ENCODE measurements around the gene P2RY2.
"Not testable (repeated sequence)": the region's sequence is repeated elsewhere in the genome, so short reads cannot be mapped to it uniquely, and the experiment has no call there.

Gene P2RY2

DNA sequence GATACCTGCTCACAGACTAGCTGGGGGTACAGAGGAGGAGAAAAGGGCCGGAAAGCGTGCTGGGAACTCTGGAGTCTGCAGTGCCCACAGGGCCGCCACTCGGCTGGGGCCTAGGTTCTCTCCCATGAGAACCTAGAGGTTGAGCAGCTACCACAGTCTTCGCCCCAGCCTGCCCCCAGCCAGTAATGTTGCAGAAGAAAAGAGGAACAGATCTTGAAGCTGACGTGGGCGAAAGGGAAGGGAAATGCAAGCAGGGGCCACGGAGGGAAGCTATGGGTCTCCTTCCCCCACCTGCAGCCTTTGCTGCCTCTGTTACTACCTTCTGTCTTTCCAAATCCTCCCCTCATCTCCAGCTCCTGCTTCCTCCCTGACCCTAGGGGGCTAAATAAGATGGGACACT, 28.8 kb upstream of the P2RY2 start:
- DNase-seq: no peak

DNA sequence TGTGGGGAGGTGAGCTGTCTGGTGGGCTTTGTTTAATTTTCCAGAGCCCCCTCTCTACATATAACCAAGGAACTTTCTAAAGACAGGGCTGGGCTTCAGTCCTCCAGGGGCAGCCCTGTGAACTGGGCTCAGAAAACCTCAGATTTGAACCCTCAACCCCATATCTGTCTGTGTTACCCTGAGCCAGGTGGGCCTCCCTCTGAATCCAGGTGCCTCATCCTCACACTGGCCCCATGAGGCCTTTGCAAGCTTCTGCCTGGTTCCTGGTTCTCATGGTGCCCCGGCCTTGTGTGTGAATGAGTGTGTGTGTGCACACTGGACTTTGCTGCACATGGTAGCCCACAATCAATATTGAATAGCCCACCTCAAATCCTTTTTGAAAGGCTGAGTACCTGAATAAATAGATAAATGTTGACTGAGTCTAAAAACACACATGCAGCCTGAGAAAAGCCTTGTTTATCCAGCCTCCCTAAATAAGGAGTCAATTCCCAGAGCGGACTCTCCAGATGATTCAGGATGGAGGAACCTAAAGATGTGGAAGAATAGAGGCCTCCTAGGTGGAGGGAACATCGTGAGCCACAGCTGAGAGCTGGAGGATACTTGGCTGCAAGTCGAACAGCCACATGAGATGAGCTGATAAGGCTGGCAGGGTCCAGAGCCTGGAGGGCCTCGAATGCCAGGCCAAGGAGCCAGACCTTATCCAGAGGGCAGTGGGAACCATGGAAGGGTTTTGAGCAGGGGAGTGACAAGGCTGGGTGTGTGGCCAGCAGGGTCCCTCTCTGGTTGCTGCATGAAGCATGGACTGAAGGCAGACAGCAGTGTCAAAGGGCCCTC, 28.1 kb upstream of the P2RY2 start:
- no peak for DNase-seq

DNA sequence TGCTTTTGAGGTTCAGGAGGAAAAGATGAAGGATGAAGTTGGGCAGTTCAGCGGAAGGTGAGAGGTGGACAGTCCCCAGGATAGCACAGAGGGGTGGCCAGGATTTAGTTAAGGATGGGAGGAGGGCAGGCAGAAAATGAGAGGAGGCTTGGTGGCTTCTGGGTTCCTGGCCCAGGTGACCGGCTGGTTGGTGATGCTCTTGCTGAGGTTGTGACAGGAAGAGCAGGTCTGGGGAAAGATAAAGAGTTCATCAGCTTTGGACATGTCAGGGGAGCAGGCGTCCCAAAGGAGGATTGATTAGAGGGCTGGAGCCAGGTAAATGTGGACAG, 27.6 kb upstream of the P2RY2 start:
- no peak for DNase-seq

DNA sequence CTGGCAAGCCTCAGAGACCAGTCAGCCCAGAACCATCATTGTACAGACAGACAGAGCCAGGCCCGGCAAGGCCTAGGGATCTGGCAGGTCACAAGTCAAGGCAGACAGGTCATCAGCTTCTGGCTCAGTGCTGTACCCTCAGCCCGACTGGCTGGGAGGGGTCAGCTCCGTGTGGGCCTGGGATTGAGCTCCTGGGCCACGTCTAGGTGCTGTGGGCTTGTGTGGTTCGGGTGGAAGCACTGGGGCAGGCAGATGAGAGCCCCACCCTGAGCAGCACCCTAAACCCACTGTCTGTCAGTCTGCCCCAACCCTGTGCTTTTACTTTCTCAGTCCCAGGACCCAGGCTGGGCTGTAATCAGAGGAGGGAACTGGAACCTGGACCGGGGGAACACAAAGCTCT, 26.9 kb upstream of the P2RY2 start:
- DNase-seq: no peak

DNA sequence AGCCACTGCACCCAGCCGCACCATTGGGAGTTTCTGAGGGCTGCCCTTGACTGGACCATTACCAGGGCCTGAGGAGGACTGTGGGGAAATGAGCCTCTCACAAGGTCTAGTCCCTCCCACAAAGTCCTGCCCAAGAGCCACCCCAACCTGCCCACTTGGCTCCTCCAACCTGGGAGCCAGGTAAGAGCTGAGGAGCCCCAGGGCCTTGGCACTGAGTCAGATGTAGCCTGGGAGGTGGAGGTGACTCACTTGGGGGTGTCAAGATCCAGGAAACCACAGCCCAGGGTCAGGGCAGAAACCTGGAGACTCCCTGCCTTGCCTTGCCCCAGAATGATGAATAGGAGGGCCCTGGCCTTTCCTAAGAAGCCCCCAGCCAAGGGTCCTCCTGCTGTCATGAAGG, 25.8 kb upstream of the P2RY2 start:
- DNase-seq: no peak

DNA sequence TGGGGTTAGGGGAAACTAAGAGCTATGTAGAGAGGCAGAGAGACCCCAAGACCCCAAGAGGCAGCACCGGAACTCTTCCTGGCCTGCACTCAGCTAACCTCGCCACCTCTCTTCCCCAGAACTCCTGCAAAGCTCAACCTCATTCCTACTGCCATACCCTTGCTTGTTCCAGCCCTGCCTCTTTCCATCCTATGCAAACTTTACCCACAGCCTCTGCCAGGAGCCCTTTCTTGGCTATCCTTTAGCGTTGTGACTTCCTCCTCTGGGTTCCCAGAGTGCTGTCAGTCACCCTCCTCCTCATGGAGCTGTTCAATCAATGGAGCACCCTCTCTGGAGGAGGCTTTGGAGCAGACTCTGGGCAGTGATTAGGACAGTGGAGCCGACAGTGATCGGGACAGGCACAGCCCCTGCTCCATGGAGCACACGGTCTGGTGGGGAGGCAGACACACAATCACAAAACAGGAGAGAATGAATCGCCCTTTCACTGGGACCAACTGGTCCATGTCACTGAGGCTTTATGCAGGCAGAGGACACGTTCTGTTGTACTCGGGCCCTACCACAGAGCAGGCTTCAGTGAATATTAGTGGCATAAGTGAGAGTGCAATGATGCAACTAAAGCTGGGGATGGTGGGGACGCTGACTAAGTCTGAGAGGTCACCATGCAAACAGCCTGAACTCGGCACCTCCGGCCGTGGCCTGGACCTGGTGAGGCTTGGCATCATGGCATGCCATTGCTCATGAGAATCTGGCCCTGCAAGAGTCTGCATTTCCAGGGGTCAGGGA, 24.6 kb upstream of the P2RY2 start:
- DNase-seq: no peak

DNA sequence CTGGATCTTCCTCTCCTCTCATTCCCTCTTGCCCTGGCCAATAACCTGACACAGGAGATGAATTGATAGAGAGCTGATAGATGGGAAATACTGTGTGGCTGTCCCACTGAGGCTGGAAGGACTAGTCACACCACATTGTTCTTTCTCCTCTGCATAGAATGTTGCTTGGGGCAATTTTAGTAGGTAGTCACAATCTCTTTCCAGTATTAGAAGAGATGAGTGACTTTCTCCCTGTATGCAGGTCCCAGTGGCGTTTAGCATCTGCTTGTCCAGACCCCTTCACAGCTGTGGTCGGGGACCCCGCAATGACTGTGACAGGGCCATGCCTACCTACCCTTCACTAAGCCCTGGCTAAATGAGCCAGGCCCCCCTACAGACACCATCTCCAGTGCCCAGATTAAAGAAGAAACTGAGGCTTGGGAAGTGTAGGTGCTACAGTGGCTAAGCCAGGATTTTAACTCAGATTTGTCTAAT, 24.0 kb upstream of the P2RY2 start:
- no peak for DNase-seq

DNA sequence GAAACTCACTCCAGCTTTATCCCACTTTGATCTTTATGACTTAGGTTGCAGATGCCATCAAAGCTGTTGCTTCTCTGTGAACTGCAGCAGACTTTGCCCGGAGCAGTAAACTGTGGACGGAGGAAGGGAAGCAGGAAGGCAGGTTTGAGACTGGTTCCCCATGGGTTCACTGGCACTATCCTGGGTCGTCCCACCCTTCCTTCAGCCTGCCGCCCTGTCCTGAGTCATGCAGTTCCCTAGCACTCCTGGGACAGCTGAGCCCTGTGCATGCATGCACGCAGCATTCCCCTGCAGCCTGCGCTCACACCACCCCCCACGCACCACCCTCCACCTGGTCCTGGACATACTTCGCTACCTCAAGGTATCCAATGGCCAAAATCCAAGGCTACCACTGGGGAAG, 23.5 kb upstream of the P2RY2 start:
- DNase-seq: no peak

DNA sequence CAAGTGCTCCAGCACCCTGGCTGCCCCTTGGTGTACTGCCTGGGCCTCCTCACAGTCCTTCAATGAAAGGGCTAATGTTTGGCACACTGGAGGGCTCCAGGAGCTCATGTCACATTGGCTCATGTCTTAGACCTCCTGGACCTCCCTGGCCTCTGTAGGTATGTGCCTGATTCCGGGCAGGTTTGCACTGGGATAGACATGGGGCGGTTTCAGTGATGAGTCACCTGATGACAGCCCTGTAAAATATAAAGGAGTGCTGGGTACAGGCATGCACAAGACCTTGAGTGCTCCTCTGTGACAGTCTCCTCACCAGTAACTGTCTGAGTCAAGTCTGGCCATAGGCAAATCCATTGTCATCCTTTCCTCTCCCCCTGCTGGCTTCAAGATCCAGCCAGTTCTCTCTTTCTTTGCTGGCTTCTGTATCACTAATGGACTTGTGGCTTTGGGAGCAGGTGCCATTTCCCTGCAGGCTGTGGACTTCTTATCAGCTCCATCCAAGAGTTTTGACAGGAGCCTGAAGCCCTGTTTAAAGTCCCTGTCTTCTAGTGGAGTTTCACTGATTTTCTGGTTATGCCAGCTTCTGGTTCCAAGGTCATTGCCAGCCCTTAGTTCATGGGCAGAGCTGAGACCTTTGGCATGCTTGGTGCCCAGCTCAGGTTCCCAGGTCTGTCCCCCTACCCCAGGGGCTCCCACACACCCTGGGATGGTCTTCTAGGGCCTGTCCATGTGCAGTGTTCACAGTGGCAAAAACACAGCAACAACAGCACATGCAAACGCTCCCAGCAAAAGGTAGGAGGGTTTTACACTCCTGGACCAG, 22.7 kb upstream of the P2RY2 start:
- DNase-seq: no peak

DNA sequence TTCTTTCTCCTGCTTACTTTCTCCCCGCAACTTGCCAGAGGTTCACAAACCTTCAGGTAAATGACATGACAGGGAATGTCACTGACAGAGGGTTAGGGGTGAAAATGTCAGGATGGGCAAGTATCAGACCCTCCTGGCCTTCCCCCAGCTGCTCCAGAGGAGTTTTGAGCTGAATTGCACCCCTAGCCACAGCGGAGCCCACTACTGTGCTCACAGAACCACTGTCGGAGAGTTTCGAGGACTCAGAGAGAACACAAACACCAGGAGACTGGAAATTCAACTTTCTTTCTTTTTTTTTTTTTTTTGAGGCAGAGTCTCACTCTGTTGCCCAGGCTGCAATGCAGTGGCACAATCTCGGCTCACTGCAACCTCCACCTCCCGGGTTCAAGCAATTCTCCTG, 21.5 kb upstream of the P2RY2 start:
- DNase-seq: no peak

DNA sequence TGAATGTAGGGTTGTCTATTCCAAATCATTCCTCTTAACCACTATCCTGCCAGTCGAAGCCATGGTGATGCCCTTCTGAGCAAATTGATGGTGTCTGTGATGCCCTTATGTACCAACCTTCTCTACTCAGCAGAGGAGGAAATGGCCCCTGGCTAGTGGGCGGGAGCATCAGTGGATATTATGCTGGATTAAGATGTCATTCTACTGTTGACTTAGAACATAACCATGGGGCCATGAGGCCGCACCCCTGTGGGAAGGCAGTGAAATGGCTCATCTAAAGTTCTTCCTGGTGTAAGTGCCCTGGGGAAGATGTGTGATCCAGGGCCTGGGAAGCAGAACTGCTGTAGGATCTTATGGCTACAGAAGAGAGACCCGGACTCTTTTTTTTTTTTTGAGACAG, 20.7 kb upstream of the P2RY2 start:
- DNase-seq: no peak

DNA sequence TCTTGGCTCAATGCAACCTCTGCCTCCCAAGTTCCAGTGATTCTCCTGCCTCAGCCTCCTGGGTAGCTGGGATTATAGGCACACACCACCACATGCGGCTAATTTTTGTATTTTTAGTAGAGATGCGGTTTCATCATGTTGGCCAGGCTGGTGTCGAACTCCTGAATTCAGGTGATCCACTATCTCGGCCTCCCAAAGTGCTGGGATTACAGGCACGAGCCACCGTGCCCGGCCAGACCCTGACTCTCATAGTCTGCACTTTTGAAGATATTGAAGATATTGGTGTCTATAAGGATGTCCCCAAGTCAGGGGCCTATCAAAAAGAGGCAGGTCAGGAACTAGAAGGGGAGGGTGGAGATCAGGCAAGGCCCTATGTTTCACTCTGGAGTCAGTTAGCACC, 20.3 kb upstream of the P2RY2 start:
- not testable (repeated sequence) for DNase-seq

DNA sequence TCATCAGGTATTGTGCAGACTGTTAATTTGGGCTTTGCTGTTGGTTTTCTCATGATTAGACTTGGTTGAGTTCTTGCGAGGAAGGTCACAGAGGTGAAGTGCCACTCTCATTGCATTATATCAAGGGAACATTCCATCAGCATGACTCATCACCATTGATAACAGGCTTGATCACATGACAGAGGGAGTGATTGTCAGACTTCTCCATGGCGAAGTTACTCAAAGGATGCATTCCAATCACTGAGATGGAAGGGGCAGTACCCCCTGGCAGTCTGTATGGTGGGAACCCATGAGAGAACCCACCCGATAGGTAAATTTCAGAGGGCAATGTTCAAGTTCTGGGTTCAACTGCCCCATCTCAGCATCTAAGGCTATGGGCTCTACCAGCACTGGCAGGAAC, 19.4 kb upstream of the P2RY2 start:
- no peak for DNase-seq

DNA sequence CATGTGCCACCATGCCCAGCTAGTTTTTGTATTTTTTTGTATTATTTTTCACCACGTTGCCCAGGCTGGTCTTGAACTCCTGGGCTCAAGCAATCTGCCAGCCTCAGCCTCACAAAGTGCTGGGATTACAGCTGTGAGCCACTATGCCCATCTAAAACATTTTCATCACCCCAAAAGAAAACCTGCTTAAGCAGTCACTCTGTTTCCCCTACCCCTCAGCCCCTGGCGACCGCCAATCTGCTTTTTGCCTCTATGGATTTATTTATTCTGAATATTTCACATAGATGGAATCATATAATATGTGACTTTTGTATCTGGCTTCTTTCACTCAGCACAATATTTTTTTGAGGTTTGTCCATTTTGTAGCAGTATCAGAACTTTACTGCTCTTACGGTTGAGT, 18.6 kb upstream of the P2RY2 start:
- no peak for DNase-seq

DNA sequence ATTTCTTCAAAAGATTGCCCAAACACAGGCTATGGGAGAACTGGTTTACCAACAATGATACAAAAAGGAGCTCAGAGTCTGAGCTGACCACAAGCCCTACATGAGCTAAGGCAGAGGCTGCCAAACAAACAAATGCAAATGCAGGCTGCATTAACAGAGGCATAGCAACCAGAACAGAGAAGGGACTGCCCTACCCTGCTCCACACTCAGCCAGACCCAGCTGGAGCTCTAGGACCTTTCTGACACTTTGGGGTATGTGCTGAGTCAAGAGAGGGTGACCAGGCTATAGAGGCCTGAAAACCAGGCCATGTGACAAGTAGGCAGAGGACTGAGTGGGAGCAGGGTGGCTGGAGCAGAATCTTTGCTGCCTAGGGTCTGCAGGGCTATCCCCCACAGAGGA, 17.8 kb upstream of the P2RY2 start:
- DNase-seq: no peak

DNA sequence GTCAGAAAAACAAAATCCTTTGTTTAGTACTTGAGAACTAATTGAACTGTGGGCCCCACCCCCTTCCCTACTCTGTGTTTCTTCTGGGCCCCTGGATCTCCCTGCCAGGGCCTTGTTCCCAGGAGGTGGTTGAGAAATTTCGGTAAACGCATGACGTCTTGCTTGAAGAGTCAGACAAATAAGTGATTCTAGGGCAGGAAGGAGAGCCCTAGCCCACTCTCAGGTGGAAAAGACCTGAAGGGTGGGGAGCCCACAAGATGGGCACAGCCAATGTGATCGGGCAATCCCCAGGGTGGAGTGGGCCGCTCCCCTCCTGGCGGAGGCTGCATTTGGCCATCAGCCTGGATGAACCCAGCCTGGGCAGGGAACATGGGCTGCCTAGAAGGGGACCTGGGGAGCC, 16.8 kb upstream of the P2RY2 start:
- DNase-seq: no peak

DNA sequence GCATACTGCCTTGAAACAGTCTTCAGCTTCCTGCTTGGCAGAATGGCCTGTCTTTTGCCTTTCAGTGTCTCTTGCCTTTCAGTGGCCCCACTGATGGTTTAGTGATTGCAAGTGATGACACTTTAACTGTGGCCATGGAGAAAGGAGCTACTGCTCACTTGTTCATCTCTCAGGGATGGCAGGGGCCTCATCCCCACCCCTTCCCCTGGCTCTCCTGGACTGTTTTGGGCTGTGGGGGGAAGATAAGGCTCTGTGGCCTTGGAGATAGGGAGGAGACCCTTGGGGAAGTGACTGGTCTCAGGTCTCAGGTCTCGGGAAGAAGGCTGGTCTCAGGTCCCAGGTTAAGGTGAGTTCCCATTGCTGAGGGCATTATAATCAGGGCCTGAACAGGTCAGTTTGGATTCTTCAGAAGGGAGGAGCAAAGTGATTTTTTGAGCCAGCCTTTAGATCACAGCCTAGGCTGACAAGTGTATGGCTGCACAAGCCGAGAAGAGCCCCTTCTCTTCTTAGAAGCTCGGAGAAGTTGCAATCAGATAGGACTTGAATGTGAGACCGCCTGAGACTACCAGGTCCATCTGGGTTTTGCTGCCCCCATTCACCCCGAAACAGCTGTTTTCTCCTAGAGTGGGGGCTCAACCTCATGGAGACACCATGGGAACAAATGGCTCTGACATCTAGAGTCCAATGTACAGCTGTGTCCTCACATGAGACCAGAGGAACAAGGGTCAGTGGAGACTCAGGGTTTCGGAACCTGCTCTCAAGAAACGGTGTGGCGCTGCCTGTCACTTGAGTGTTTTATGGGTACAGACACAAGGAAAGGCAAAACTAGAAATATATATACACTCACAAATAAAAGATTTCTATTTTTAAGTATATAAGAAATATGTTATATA, 15.9 kb upstream of the P2RY2 start:
- no peak for DNase-seq

DNA sequence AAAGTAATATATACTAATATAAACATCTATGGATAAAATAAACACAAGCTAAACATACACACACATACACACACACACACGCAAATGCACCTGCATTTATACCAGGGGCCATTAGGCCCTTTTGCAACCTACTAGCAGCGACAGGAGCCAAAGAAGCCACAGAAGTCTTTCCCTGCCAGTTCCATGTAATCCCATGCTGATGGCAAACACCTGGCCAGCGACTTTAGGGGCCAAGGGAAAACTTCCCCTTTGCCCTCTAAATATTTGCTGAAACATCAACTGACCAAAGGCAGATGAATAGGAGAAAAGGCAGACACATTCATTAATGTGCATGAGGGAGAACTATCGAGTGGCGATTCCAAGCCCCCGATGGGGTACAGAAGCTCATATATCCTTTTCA, 14.8 kb upstream of the P2RY2 start:
- no peak for DNase-seq

DNA sequence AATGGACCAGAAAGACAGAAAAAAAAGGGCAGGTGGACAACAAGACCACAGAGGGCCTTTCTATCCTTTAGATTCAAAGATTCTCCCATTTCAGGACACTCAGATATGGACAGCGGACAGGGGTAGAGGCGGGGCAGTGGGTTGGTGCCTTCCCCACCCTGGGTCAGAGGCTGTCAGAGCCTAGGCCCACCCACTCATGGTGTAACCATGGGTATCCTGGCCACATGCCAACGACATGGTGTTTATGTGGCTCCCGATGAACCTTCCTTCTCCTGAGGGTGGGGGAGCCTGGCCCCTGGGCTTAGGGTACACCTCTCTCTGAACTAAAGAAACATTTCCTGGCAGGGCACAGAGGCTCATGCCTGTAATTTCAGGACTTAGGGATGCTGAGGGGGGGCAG, 14.3 kb upstream of the P2RY2 start:
- no peak for DNase-seq

DNA sequence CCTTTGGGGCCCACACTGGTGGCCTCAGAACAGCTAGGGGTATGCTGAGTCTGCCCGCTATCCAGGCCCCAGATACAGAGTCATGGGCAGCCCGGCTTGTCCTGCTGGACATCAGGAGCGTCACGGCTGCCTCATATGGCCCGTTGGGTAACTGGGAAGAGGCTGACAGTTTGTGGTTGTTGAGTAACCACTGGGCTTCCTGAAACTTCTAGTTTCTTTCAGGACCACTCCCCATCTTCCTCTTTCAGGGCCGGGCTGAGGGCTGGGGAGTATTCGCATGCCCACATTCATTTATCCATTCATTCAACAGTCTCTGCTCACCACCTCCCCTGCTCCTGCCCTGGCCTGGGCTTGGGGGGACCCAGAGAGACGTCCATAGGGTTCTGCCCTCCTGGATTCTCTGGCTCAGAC, 13.4 kb upstream of the P2RY2 start:
- no peak for DNase-seq

DNA sequence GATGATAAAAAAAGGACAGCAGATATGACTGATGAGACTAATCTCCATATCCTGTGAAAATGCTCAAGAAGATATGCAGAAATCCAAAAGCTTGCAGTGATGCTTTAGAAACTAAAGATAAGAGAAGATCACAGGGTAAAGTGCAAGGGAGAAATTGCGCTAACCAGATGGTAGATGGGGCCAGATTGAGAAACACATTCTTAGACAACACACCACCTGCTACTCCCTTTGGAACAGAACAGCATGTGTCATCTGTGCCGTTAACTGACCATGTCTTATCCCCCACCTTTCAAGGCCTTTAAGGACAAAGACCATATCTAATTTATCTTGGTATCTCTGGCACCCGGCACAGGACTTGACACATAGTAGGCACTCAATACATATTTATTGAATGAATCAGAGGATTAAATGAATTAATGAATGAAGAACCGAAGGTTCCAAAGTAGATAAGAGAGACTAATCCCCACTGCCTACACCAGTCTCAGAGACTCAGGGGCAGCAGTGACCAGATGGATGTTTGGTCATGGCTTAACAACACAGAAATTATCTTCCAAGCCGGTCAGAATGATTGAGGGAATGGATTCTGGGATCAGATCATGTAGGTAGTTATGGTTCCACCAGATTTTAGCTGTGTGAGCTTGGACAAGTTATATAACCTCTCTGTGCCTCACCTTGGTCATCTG, 12.3 kb upstream of the P2RY2 start:
- DNase-seq: no peak

DNA sequence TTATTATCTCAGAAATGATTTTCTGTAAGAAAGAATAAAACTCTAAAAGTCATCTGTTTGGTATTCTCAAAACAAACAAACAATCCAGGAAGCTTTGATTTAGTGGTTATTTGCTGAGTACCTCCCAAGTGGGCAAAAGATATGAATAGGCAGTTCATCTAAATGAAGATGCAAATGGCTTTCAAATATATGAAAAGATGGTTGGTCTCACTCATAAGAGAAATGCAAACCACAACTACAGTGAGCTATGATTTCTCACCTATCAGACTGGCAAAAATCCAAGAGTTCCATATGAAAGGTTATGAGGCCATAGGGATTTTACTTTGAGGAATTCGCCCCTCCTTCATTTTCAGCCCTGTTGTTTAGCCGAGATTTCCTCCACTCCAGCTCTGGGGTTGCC, 11.3 kb upstream of the P2RY2 start:
- no peak for DNase-seq
